HS-27A (cell line): ENCODE data around the gene AP3S2.
"Not testable (repeated sequence)": the region's sequence is repeated elsewhere in the genome, so short reads cannot be mapped to it uniquely, and the experiment has no call there.

Source experiments
- DNase-seq: peaks from one replicate; pipeline ENCODE4 v3.0.0-alpha.2; 2012; ENCODE audit warnings: low read depth, missing footprints

Gene AP3S2

GRCh38 chr15:89903015-89903857 is 9.4 kb upstream of the AP3S2 start:
- no peak for DNase-seq

DNA sequence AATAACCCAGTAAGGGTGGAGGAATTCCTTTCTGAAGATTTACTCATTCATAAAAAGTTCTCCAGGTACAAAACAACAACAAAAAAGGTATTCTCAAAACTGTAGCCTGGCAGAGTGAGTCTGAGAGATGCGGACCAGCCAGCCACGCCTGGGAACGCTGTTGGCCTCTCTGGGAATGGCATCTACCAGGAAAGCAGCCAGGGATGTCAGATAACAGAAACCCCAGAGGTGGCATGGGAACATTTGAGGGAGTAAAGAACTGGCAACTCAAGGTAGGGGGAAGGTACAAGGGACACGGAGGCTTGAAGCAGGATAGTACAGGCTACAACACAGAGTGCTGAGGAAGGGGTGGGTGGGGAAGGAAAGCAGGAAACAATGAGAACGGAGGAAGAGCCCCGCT is 7.1 kb upstream of the AP3S2 start:
- DNase-seq = no peak

DNA sequence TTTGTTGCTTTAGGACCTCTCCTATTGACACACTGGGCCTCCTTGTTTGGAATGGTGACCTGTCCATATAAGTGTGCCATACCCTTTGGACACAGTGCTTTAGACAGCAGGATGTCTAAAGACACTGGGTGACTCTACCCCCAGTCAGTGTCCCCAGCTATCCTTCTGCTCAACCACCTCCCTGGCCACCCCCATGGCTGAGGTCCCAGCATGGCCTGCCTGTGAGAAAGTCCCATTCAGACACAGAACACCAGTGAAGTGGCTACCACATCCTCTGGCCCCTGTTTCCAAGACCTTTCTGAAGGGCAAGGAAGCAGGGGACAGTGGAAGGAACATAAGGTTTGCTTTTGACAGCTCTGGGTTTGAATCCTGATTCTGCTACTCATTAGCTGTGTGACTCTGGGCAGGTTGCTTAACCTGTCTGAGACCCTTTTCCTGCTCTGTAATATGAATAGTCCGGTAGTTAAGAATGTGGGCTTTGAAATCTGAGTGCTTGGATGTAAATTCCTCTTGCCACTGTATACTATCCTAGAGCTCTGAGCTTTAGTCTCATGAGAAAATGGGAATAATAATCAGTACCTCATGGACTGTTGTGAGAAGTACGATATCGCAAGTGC is 6.3 kb upstream of the AP3S2 start:
- DNase-seq = no peak

DNA sequence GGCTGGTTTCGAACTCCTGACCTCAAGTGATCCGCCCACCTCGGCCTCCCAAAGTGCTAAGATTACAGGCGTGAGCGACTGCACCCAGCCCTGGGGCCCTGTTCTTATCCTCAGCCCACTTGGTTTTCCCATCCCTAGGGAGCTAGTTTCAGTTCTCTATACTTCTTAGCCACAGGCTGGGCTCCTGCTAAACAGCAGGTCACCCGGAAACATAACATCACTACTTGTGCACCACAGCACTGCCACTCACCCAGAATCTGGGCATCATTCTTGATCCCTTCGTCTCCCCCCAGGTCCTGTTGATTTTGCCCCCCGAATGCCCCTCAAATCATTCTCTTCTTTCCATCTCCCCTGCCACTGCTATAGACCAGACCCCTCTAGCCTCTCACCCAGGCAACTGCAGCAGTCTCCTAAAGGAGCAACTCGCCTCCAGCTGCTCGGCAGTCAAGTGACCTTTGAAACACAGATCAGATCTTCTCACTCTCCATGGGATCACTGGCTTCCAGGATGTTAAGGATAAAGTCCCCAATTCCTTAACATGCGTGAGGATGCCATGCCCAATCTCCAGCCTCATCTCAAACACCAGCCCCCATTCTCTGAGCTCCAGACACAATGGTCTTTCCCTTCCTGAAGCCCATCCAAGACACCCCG is 5.6 kb upstream of the AP3S2 start:
- no peak for DNase-seq

DNA sequence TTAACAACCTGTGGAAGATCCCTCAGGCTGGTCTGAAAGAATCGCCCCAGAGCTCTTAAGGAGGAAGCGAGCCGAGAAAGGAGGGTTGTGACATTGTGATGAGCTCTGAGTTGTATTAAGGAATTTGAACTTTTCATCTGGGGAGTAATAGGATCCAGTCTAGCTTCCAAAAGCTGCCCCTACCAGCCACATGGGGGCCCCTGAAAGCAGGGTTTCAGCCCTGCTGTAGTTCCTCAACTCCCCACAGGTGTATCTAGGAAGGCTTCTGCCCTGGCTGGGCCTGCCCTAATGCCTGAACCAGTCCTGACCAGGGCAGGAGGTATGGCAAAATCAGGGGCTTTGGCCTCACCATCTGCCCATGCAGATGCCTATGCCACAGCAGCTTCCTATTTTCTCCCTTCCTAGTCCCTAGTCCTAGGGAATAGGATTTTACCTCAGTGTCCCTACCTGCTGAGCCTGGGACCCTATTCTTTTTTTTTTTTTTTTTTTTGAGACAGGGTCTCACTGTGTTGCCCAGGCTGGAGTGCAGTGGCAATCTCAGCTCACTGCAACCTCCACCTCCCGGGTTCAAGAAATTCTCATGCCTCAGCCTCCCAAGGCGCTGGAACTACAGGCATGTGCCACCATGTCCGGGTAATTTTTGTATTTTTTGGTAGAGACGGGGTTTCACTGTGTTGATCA is 5.0 kb upstream of the AP3S2 start:
- no peak for DNase-seq

GRCh38 chr15:89898146-89898545 is 4.4 kb upstream of the AP3S2 start:
- DNase-seq = no peak

DNA sequence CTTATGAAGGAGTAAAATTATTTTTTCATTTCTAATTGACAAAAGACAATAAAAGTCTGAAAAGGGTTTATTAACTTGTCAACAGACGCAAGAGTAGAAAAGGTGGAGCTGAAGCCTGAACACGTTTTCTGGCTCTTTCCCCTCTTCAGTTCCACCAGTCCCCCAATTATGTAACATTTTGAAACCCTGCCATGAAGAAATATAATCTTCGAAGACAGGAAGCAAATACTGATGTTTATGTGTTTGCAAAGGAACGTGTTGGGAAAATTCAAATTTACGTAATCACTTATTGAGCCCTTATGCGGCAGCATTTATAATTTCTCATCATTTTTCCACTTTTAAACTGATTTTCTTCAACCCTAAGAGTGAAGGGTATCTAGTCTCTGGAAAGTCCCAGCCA is 767 bp downstream of the AP3S2 start:
- no peak for DNase-seq

DNA sequence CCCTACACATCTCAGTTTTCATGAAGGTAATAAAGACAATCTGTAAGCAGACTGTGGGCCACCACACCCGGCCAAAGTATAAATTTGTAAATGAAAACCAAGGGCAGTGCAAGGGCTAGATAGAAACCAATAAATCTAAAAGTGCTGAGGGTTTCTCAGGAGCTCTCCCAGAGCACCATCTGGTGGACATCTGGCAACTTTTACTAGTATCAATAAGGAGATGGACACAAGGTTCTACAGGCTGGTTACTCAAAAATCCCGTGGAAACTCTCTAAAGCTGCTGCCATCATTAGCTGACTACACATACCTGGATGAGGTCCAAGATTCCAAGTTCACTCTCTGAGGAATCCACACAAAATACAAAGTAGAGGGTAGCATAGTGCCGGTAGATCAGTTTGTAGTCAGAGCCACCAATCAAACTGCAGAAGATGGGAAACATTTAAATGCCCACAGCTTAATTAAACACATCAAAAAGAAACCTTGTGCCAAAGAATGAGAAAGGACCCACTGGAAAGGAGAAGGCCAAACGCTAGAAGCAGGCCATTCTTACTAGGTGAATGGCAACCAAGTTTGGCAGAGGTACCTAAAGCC is 5.5 kb downstream of the AP3S2 start:
- no peak for DNase-seq

DNA sequence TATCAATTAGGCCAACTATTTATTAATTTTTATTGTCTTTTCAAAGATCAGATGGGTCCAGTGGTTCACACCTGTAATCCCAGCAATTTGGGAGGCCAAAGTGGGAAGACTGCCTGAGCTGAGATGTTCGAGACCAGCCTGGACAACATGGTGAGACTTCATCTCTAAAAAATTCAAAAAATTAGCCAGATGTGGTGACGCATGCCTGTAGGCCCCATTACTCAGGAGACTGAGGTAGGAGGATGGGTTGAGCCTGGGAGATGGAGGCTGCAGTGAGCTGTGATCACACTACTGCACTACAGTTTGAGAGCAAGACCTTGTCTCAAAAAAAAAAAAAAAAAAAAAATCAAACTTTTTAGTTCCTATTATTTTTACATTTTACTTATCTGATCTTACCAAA is 8.2 kb downstream of the AP3S2 start:
- no peak for DNase-seq

GRCh38 chr15:89885179-89885578 is 8.6 kb downstream of the AP3S2 start:
- DNase-seq = not testable (repeated sequence)

- no peak for DNase-seq
Observed at GRCh38 chr15:89883518-89883917, 10.3 kb downstream of the AP3S2 start.

DNA sequence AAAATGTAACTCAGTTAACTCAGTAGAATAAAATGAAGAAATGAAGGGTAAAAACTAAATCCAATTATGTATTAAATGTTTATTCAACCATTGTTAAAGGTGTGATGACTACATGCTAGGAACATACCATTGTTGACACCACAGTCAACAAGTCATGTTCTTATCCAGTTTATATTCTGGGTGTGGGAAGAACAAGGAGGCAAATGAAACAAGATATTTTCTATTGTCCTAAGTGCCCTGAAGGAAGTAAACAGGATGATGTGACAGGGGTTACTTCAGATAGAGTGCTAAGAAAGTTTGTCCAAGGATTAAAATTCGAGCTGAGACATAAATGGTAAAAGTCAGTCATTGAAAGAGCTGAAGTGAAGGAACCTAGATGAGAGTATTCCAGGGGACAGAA is 13.1 kb downstream of the AP3S2 start:
- DNase-seq = no peak

- no peak for DNase-seq
Observed at GRCh38 chr15:89878323-89878722, 15.5 kb downstream of the AP3S2 start.

DNA sequence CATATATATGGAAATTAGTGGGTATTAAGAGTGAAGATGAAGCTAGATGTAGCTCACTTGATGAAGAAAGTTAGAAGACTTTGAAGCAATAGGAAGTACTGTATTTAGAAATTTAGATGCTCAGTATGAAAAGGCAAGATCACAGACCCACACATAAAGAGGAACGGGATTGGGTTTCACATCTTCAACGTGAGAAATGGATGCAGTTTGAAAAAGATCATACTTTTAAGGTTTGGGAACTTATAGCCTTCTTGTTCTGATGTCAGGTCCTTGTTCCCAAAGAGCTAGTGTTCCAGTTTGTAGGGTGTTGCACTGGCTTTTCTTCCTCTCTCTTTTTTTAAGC is 16.7 kb downstream of the AP3S2 start:
- no peak for DNase-seq

- no peak for DNase-seq
Observed at GRCh38 chr15:89876396-89877082, 17.3 kb downstream of the AP3S2 start.

GRCh38 chr15:89875741-89876140 is 18.1 kb downstream of the AP3S2 start:
- DNase-seq = no peak

DNA sequence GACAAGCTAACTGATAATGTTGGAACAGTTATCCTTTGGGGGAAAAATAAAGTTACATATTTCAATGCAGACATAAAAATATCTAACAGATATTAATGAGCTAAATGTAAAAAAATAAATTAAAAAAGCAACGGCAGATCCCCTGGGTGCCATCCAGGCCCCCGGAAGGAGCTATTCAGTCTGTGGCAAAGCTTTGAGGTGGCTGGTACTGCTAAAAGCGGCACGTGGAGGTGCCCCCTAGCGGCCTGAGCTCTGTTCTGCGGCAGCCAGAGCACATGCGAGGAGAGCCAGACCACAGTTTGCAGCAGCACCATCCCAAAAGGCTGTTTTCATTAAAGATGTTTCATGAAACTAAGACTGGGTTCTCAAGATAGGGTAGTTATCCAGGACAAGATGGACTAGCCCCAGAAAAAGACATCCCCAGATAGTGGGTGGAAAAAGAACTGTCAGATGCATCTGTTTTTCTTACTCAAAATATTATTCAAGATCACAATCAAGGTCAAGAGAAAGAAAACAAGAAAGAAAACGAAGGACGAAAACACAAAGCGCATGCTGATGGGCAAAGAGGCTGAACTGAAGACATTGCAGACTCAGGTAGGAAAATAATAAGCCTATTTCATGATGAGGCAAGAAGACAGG is 18.7 kb downstream of the AP3S2 start:
- DNase-seq = peak; percentile 36

- no peak for DNase-seq
Observed at GRCh38 chr15:89870688-89871288, 23.0 kb downstream of the AP3S2 start.

- DNase-seq = no peak
Observed at GRCh38 chr15:89870006-89870405, 23.8 kb downstream of the AP3S2 start.

- DNase-seq = not testable (repeated sequence)
Observed at GRCh38 chr15:89869490-89869889, 24.3 kb downstream of the AP3S2 start.
